ENCODE results near the gene SLC30A1.

Gene SLC30A1

GRCh38 chr1:211606914-211607753 lies 28.2 kb upstream of the SLC30A1 start:
- peak in 1 of 2 donors; percentile 25 for DNase-seq

- peak in 1 of 2 donors; percentile 12 for DNase-seq
Observed at GRCh38 chr1:211606332-211606913, 27.5 kb upstream of the SLC30A1 start.

- DNase-seq: no peak
Observed at GRCh38 chr1:211605603-211606331, 26.8 kb upstream of the SLC30A1 start.

- no peak for DNase-seq
Observed at GRCh38 chr1:211605034-211605433, 26.1 kb upstream of the SLC30A1 start.

- DNase-seq: no peak
Observed at GRCh38 chr1:211604548-211604947, 25.6 kb upstream of the SLC30A1 start.

GRCh38 chr1:211603713-211604112 lies 24.8 kb upstream of the SLC30A1 start:
- DNase-seq: no peak

GRCh38 chr1:211603191-211603701 lies 24.3 kb upstream of the SLC30A1 start:
- no peak for DNase-seq

GRCh38 chr1:211601982-211602670 lies 23.2 kb upstream of the SLC30A1 start:
- no peak for DNase-seq

GRCh38 chr1:211601159-211601558 lies 22.2 kb upstream of the SLC30A1 start:
- DNase-seq: no peak

GRCh38 chr1:211599250-211599649 lies 20.3 kb upstream of the SLC30A1 start:
- no peak for DNase-seq

- DNase-seq: no peak
Observed at GRCh38 chr1:211598514-211598913, 19.6 kb upstream of the SLC30A1 start.

- DNase-seq: no peak
Observed at GRCh38 chr1:211596418-211597181, 17.6 kb upstream of the SLC30A1 start.

- DNase-seq: no peak
Observed at GRCh38 chr1:211595419-211595818, 16.5 kb upstream of the SLC30A1 start.

- DNase-seq: no peak
Observed at GRCh38 chr1:211591980-211592493, 13.1 kb upstream of the SLC30A1 start.

- no peak for DNase-seq
Observed at GRCh38 chr1:211589782-211590721, 11.1 kb upstream of the SLC30A1 start.

GRCh38 chr1:211588711-211589110 lies 9.8 kb upstream of the SLC30A1 start:
- no peak for DNase-seq

- DNase-seq: no peak
Observed at GRCh38 chr1:211587123-211587522, 8.2 kb upstream of the SLC30A1 start.

GRCh38 chr1:211586538-211586937 lies 7.6 kb upstream of the SLC30A1 start:
- DNase-seq: no peak

- no peak for DNase-seq
Observed at GRCh38 chr1:211583011-211583992, 4.3 kb upstream of the SLC30A1 start.

All from stimulated activated CD4-positive, alpha-beta T cell treated with anti-CD3 and anti-CD28 coated beads, Interleukin-2, amount 100 ng/mL, for 24 hours (primary cell).